Endothelial cell of umbilical vein (primary cell): ENCODE results near the gene IL17RD. TPM values are rescaled to one million over a fixed set of nuclear protein-coding genes. Genes with fewer than 3 reads are reported as not detected.

ENCODE experiments used
- BruUV-seq: library from RNA; stranded (reverse); fragments of 400-500 nt; replicated peaks from 2 replicates; lab custom pipeline; 2021; lab: Mats Ljungman, UMichigan
- CTCF ChIA-PET: fragments of 300-600, 350-600 bp; sonication (Branson Sonifier 250); formaldehyde crosslinking; loops from one replicate; lab custom pipeline; 2021; ENCODE audit warnings: antibody characterized with exemption, inconsistent platforms; lab: Charles Lee
- POLR2A ChIA-PET: fragments of 300-600, 350-600 bp; sonication (Branson Sonifier 250); formaldehyde crosslinking; loops from one replicate; lab custom pipeline; 2021; ENCODE audit warnings: antibody characterized with exemption, inconsistent platforms; lab: Charles Lee
- DNase-seq: peaks from one replicate; pipeline ENCODE4 v3.0.0-alpha.2; 2011; ENCODE audit warnings: low read depth, low spot score
- FAIRE-seq: peaks from 2 replicates; lab custom pipeline; 2011; peaks lifted over from hg19 to GRCh38; lab: Jason Lieb, UNC
- H2AFZ ChIP-seq: 2 replicates; pipeline ENCODE4 v1.6.0; 2012; ENCODE audit warnings: low read depth, low read length, control low read depth, inconsistent platforms
- H3K27ac ChIP-seq: 2 replicates; pipeline ENCODE4 v1.5.1; 2011; ENCODE audit warnings: low read depth, mild to moderate bottlenecking, control low read depth, low read length, moderate library complexity; ENCODE audit not compliant: insufficient read depth
- H3K27me3 ChIP-seq, 2 experiments: 2 replicates each; pipeline versions ENCODE4 v1.6.0 to v1.6.1; 2011; ENCODE audit warnings: low read length in 2 of 2, mixed read lengths in 1 of 2; ENCODE audit not compliant: control insufficient read depth in 2 of 2, insufficient read depth in 2 of 2
- H3K36me3 ChIP-seq, 2 experiments: 2 replicates in 1 of 2; 3 replicates in 1 of 2; pipeline ENCODE4 v1.5.1; 2011; ENCODE audit warnings: low read length in 2 of 2, mild to moderate bottlenecking in 1 of 2, moderate library complexity in 1 of 2; ENCODE audit not compliant: control insufficient read depth in 2 of 2, insufficient read depth in 2 of 2; ENCODE audit errors: extremely low read depth in 1 of 2
- H3K4me1 ChIP-seq: 3 replicates; pipeline ENCODE4 v1.5.1; 2011; ENCODE audit warnings: mild to moderate bottlenecking, low read length; ENCODE audit not compliant: control insufficient read depth, insufficient read depth; ENCODE audit errors: extremely low read depth
- H3K4me2 ChIP-seq: 2 replicates; pipeline ENCODE4 v1.6.1; 2011; ENCODE audit warnings: low read length, control low read depth, mixed read lengths; ENCODE audit not compliant: insufficient read depth
- H3K4me3 ChIP-seq, 3 experiments: fragments of 200-600 bp in 1 of 3; sonication (generic), shearing (Covaris generic) in 1 of 3; replicated peaks in 1 of 3; 2 replicates each; pipeline ENCODE4 v1.5.1; 2011 to 2016; ENCODE audit warnings: control low read depth in 3 of 3, low read length in 3 of 3, mild to moderate bottlenecking in 2 of 3, inconsistent platforms in 1 of 3, low read depth in 1 of 3, moderate library complexity in 1 of 3; ENCODE audit not compliant: insufficient read depth in 1 of 3
- H3K79me2 ChIP-seq: 2 replicates; pipeline ENCODE4 v1.6.0; 2012; ENCODE audit warnings: low read length, inconsistent platforms; ENCODE audit not compliant: control insufficient read depth, insufficient read depth
- H3K9ac ChIP-seq: replicated peaks from 2 replicates; pipeline ENCODE3; 2011; ENCODE audit warnings: low read length, control low read depth; ENCODE audit not compliant: insufficient read depth; ENCODE audit errors: extremely low read depth
- H3K9me1 ChIP-seq: replicated peaks from 3 replicates; pipeline ENCODE4 v1.6.0; 2011; ENCODE audit warnings: mild to moderate bottlenecking, low read length; ENCODE audit not compliant: control insufficient read depth, insufficient read depth; ENCODE audit errors: extremely low read depth
- H3K9me3 ChIP-seq: replicated peaks from 2 replicates; pipeline ENCODE4 v1.5.1; 2012; ENCODE audit warnings: low read length, inconsistent platforms; ENCODE audit not compliant: control insufficient read depth, insufficient read depth
- H4K20me1 ChIP-seq: replicated peaks from 2 replicates; pipeline ENCODE3; 2011; ENCODE audit warnings: mild to moderate bottlenecking, low read length; ENCODE audit not compliant: control insufficient read depth, insufficient read depth; ENCODE audit errors: extremely low read depth
- EZH2 ChIP-seq: IDR thresholded peaks from 2 replicates; pipeline ENCODE4 v1.6.1; 2012; ENCODE audit warnings: borderline replicate concordance, low read depth, mild to moderate bottlenecking, moderate library complexity, low read length, inconsistent platforms; ENCODE audit not compliant: severe bottlenecking
- FOS ChIP-seq: IDR thresholded peaks from 2 replicates; pipeline ENCODE4 v1.6.1; 2011; ENCODE audit warnings: mild to moderate bottlenecking, low read length, moderate library complexity, borderline replicate concordance; ENCODE audit not compliant: insufficient read depth
- GATA2 ChIP-seq: IDR thresholded peaks from 2 replicates; pipeline ENCODE4 v1.7.0; 2011; ENCODE audit warnings: low read depth, mild to moderate bottlenecking, moderate library complexity, mixed read lengths, low read length; ENCODE audit not compliant: insufficient read length, insufficient read depth
- JUN ChIP-seq: IDR thresholded peaks from 2 replicates; pipeline ENCODE4 v1.6.1; 2011; ENCODE audit warnings: borderline replicate concordance, low read depth; ENCODE audit not compliant: insufficient read length, insufficient read depth
- MYC ChIP-seq: IDR thresholded peaks from one replicate; pipeline ENCODE4 v1.6.1; 2011; ENCODE audit warnings: mild to moderate bottlenecking, low read depth, low read length
- POLR2A ChIP-seq: IDR thresholded peaks from 2 replicates; pipeline ENCODE4 v1.6.1; 2012; ENCODE audit warnings: low read depth, mild to moderate bottlenecking, control low read depth, low read length
- POLR2AphosphoS5 ChIP-seq: IDR thresholded peaks from 2 replicates; pipeline ENCODE4 v1.6.1; 2012; ENCODE audit warnings: low read depth, mild to moderate bottlenecking, control low read depth, low read length, moderate library complexity; ENCODE audit not compliant: insufficient read depth
- dilution Hi-C: fragments of 300-500 bp; cut with MboI; formaldehyde crosslinking; loops from one replicate; pipeline ENCODE4 v1.15.0; 2019; ENCODE audit warnings: low sequenced_read_pairs; ENCODE audit not compliant: extremely low pct_ligation_motif_present
- intact Hi-C: fragments of 100-400 bp; cut with micrococcal nuclease; formaldehyde crosslinking; loops from one replicate; pipeline ENCODE4 v1.10.0; 2022
- polyA plus RNA-seq, 4 experiments: library from polyadenylated mRNA; depleted of rRNA in 3 of 4; stranded (reverse) in 3 of 4; unstranded in 1 of 4; fragments of >200 nt; gene quantifications; 2 replicates each; pipeline versions ENCODE4 v1.2.1 to v1.2.3, GENCODE V29; 2011 to 2012; ENCODE audit warnings: missing spikeins in 1 of 4
- total RNA-seq: library from RNA; stranded (reverse); gene quantifications from 2 replicates; pipeline ENCODE4 v1.2.3, GENCODE V29; 2021
- TF ChIP-seq, protein P1 (sequence below): IDR thresholded peaks from 2 replicates; pipeline ENCODE4 v1.6.1; 2011; ENCODE audit not compliant: insufficient read depth, insufficient read length
- TF ChIP-seq, protein P2 (sequence below), 2 donors: IDR thresholded peaks; 1 replicate in 1 of 2; 2 replicates in 1 of 2; pipeline ENCODE4 v1.5.1; 2011; ENCODE audit warnings: low read length in 2 of 2, mild to moderate bottlenecking in 2 of 2, moderate library complexity in 2 of 2, control low read depth in 1 of 2, inconsistent platforms in 1 of 2, low read depth in 1 of 2; ENCODE audit not compliant: insufficient read depth in 1 of 2; ENCODE audit errors: extremely low read depth in 1 of 2

The IL17RD gene
- total and polyA plus RNA-seq, 2 donors (not counting 3 experiments of a cell fraction or from before 2014, with no cell fraction given) = 0.36 to 0.93 TPM

DNA sequence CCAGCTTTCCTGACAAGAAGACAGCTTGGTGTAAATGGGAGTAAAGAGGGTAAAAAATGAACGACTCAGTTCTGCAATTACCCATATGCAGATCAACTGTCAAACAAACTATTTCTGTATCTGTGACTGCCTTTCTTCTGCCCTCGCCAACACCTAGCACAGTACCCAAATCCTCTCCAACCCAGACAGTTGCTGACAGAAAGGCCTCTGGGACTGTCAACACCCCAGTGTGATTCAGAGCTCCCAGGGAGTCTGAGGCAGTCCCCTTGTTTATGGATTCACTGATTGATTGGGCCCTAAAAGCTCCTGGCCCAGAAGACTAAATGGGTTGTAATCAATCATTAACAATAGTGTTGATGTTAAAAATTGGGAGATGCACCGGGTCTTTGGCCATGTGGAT is 20.2 kb downstream of the IL17RD start:
- Histone ChIP-seq H3K79me2 (no peaks in the 10 kb centered on the region), H2AFZ (no peak overlapping the region), H3K27me3 (peaks cover 49 to 57% of the 10 kb centered on the region in 2 experiments), H3K9me3 (no peaks in the 10 kb centered on the region), H3K27ac (no peak overlapping the region), H3K4me2 (no peak overlapping the region), H3K9me1 (no peaks in the 10 kb centered on the region), H3K36me3 (no peaks in the 10 kb centered on the region), H3K9ac (no peak overlapping the region), H4K20me1 (no peaks in the 10 kb centered on the region), H3K4me1 (peaks cover 1% of the 10 kb centered on the region), H3K4me3 (no peak overlapping the region)
- ChIA-PET CTCF (interaction anchor here (0.8 to 1.2 kb wide), 3 partner anchors 8 to 33 kb away, joined by 3 to 4 read pairs (median 4); no protein-coding TSS in a partner anchor), POLR2A (interaction anchor here (0.6 kb wide), 1 partner anchor 118 kb away, joined by 5 read pairs; no protein-coding TSS in a partner anchor)
- BruUV-seq = no TSS peak
- FAIRE-seq (no peak), DNase-seq (no peak)
- no peak for TF ChIP-seq FOS
- TF ChIP-seq, protein P1, sequence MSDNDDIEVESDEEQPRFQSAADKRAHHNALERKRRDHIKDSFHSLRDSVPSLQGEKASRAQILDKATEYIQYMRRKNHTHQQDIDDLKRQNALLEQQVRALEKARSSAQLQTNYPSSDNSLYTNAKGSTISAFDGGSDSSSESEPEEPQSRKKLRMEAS = no peak
- TF ChIP-seq POLR2AphosphoS5 = no peak
- TF ChIP-seq EZH2 = no peak
- dilution Hi-C loops = no loop called here
- intact Hi-C loops = no loop called here

DNA sequence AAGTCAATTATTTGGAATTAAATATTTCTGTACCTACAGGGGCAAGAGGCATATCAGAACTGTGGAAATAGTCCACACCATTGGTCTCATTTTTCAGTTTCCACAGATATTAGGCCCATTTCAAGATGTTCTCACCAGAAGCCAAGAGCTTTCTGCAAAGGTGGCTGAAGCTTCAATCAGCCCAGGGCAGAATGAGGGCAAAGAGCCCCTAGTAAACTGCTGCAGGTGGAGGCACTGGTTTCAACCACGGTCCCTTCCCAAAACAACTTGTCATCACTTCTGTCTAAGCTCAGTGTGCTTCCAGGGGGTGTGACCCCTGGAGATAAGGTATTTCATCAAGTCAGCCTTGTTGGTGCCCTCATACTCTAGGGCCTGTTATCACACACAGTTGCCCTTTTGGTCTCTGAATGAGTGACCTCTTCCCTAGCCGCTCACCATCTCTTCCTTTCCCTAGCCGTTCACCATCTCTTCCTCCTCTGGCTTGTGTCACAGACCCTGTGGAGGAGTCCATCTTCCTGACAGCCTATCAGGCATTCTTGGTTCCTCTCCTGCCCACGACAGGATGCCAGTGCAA is 21.2 kb downstream of the IL17RD start:
- intact Hi-C loops = no loop called here
- H3K36me3 ChIP-seq = no peaks in the 10 kb centered on the region
- ChIA-PET CTCF (no interaction called here), POLR2A (no interaction called here)
- no peak overlapping the region for H3K9ac ChIP-seq
- H2AFZ ChIP-seq = no peak overlapping the region
- BruUV-seq = no TSS peak
- no peaks in the 10 kb centered on the region for H3K4me1 ChIP-seq
- no peaks in the 10 kb centered on the region for H3K9me3 ChIP-seq
- peaks cover 49 to 58% of the 10 kb centered on the region in 2 experiments for H3K27me3 ChIP-seq
- dilution Hi-C loops = no loop called here
- no peak overlapping the region for H3K4me2 ChIP-seq
- FAIRE-seq (no peak), DNase-seq (no peak)
- H3K79me2 ChIP-seq = no peaks in the 10 kb centered on the region
- H4K20me1 ChIP-seq = no peaks in the 10 kb centered on the region
- no peak overlapping the region for H3K27ac ChIP-seq
- H3K9me1 ChIP-seq = no peaks in the 10 kb centered on the region
- no peak overlapping the region for H3K4me3 ChIP-seq
- TF ChIP-seq JUN = no peak
- no peak for TF ChIP-seq MYC
- TF ChIP-seq EZH2 = no peak
- no peak for TF ChIP-seq POLR2AphosphoS5
- TF ChIP-seq POLR2A = no peak
- no peak for TF ChIP-seq FOS
- TF ChIP-seq, protein P1 = no peak
- TF ChIP-seq GATA2 = no peak
- TF ChIP-seq, protein P2, sequence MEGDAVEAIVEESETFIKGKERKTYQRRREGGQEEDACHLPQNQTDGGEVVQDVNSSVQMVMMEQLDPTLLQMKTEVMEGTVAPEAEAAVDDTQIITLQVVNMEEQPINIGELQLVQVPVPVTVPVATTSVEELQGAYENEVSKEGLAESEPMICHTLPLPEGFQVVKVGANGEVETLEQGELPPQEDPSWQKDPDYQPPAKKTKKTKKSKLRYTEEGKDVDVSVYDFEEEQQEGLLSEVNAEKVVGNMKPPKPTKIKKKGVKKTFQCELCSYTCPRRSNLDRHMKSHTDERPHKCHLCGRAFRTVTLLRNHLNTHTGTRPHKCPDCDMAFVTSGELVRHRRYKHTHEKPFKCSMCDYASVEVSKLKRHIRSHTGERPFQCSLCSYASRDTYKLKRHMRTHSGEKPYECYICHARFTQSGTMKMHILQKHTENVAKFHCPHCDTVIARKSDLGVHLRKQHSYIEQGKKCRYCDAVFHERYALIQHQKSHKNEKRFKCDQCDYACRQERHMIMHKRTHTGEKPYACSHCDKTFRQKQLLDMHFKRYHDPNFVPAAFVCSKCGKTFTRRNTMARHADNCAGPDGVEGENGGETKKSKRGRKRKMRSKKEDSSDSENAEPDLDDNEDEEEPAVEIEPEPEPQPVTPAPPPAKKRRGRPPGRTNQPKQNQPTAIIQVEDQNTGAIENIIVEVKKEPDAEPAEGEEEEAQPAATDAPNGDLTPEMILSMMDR (IDR thresholded peaks at IDR 0.05; ENCODE audit: extremely low read depth in 1 of 2, insufficient read depth in 1 of 2, low read depth in 1 of 2, low read length in 2 of 2) = no peak
